CMK (cell line): ENCODE measurements around the gene FAR2.
A peak's percentile ranks its signal among the peaks of the same experiment; 100 is the strongest.
"Not testable (repeated sequence)": the region's sequence is repeated elsewhere in the genome, so short reads cannot be mapped to it uniquely, and the experiment has no call there.

Experiments used
- DNase-seq: peaks from one replicate; pipeline ENCODE4 v3.0.0-alpha.2; 2010; ENCODE audit warnings: low read depth

Gene FAR2

DNA sequence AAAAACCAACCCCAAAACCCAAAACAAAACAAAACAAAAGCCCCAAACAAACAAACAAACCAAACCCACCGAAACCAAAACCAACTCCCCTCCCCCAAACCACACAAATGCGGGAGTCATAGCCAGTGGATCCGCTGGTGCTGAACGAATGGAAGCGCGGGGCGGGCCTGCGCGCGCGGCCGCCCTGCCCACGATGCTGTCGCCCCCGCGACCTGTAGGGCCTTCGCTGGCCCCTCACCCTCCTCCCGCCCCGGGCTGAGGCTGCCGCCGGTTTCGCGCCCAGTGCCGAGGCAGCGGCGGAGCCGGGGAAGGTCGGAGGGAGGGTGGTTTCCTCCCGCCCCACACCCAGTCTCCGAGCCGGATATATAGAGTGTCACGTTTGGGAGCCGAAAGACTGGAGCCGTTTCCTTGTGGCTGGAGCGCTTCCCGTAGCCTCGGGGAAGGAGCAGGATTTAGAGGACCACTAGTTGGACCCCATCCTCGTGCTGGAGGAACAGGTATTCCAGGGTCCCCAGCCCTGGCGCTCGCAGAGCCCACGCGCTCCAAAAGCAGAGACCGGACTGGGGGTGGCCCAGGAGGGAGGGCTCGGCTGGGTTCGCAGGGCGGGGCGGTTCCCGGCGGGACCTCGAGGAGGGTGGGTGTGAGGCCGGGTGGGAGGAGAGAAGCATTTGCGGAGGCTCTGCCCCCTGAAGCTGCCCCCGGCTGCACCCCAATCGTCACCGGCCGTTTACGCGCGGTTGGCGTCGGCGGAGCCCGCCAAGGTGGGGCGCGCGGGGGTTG, at the start of gene FAR2:
Gene FAR2, plus strand, starts transcription at position 368 of the 780 bp plus-strand sequence. CDS start 121,172 bp downstream, outside the sequence.
- peak; percentile 74 for DNase-seq

DNA sequence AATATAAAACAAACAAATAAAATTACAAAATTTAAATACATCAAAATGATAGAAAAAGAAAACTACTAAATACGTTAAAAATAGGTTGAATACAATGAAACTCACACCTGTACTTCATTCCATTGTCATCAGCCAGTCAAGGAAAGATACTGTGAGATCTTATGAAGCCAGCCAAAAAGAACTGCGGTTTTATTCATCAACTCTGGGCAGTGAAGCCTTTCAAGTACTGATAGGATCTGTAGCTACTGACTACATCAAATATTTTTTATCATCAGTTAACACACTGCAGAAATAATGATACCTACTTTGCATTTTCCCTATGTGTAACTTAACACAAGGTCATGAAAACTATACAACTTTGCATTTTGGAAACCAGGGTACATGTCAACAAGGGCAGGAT, 46.3 kb upstream of the FAR2 start:
- DNase-seq = no peak

DNA sequence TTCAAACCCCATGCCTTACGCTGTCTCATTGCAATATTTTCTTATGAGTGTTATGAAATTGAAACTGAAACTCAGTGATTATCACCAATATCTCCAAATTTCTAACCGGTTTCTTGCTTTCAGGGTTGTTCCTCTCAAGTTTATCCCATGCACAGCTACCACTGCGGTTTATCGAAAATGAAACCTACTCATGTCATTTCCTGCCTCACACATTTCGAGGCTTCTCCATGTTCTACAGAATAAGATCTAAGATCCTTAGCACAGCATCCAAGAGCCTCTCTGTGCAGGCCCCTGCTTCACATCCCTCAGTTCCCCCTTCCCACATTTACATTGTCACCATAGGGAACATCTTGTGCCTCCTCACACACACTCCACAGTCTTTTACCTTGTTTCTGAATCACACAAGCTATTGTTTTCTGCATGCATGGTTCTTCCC, 45.5 kb upstream of the FAR2 start:
- no peak for DNase-seq

DNA sequence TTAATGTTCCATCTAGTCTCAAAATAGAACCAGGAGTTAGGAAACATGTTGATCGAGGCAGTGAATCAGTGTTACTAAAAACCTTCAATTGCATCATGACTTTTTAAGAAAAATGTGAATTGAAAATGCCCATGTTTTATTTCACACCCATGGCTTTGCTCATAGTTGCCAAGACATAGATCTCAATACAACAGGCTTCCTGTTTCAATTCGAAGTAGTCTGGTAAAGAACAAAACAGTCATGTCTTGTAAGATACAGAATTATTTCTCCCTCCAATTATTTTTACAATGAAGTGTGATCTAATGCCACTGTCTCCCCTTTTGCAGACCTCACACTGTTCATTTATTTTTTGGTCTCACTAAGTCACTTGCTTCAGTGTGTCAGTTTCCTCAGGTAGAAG, 44.6 kb upstream of the FAR2 start:
- peak; percentile 15 for DNase-seq

DNA sequence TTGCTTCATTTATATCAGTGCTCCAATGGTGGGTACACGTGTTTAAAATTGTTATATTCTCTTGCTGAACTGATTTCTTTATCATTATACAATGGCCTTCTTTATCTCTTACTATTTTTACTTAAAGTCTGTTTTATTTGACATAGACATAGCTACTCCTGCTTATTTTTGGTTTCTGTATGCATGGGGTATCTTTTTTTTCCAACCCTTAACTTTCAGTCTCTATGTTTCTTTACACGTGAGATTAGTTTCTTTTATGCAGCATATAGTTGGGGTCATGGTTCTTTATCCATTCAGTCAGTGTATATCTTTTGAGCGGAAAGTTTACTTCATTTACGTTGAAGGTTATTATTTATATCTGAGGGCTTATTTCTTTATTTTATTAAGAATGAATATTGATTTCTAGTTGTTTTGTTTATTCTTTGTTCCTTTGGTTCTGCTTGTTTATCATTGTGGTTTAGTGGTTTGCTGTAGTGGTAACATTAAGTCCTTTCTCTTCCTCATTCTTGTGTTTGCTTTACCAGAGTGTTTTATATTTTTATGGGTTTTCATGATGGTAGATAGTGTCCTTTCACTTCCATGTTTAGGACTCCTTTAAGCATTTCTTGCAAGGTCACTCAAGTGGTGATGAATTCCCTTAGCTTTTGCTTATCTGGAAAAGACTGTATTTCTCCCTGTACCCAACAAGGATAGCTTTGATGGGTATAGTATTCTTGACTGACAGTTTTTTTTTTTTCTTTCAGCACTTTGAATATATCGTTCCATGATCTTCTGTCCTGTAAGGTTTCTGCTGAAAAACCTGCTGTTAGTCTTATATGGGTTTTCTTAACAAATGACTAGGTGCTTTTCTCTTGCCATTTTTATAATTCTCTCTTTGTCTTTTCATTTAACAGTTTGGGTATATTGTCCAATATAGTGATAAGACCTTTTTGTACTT, 38.3 kb upstream of the FAR2 start:
- no peak for DNase-seq

DNA sequence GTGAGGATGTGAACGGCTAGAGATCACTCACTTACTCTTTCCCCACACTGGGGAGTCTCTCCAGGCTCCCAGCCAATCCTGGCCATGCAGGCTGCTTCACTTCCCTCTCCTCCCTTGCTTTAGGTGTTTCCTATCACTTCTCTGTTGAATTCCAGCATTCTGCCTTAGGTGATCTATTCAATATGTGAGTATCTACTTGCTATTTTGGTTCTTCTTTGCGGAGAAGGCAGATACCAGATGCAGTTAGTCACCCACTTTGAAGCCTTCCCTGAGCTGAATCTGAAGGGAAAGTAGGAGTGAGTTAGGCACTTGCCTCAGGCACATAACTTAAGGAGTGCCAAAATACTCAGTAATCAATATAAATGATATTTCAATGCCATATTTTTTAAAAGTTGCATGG, 36.0 kb upstream of the FAR2 start:
- no peak for DNase-seq

DNA sequence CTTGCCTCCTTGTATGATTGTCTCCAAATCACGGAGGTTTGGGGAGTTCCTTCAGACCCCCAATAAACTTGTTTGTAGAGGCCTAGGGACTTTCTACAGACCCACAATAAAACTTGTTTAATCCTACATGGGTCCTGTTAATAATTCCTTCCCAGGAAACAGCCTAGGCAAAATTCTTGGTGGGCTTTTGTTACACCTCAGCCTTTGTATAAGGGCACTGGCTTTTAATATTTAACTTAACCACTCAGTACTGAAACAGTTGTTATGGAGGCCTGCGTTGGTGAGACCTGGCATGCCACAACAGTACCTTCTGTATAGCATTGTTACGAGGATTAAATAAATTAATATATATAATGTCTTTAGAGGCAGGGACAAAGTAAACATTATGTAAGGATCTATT, 32.7 kb upstream of the FAR2 start:
- no peak for DNase-seq

DNA sequence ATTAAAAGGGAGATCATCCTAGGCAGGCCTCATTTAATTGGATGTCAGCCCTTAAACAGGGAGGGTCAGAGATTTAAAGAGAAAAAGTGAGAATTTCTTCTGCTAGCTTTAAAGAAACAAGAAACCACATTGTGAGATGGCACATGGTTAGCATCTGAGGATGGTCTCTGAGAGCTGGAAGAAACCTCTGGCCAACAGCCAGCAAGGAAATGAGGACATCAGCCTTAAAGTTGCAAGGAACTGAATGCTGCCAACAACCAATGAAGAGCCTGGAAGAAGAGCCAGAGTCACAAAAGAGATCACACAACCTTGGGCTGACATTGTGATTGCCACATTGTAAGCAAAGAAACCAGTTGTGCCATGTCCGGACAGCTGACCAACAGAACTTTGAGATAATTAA, 17.5 kb upstream of the FAR2 start:
- no peak for DNase-seq

DNA sequence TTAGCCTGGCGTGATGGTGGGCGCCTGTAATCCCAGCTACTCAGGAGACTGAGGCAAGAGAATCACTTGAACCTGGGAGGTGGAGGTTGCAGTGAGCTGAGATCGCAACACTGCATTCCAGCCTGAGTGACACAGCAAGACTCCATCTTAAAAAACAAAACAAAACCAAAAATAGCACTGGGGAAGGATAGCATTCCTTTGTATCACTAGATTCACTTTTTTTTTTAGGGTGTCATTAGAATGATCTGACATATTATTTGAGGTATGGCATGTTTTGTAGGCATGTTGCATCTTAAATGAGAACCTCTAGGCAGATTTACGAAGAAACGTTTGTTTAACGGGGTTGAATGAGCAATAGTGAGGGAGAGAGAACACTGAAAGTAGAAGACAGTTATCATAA, 16.8 kb upstream of the FAR2 start:
- no peak for DNase-seq

DNA sequence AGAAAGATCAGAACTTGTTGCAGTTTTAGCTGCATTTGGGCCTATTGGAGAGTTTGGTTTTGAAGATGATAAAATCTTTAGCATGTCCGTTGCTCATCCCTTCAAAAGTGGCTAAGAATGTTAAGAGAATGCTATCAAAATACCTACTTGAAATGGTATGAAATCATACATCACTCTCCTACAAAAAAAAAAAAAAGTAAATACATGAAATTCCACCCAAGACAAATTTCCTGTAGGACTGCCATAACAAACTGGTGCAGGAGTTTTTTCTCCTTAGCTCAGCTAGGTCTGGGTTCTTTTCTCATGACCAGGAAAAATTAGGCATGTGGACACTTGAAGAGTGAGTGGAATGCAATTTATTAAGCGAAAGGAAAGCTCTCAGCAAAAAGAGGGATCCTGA, 15.9 kb upstream of the FAR2 start:
- DNase-seq = no peak

DNA sequence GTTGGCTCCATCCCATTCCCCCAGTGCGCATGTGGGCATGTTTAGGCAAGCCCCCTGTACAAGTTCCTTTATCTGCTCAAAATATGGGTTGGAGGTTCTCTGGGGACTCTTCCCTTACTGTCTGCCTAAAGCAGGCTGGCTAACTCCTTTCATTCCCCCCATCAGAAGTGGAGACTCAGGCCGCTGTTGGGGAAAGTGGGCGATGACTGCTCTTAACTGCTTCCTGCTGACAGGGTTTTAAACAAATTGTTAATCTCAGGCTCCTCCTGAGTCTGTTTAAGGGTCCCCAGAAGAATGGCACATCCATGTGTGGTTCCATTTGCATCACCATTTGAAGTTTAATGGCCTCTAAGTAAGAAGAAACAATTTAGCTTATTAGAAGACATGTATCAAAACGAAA, 15.4 kb upstream of the FAR2 start:
- no peak for DNase-seq

DNA sequence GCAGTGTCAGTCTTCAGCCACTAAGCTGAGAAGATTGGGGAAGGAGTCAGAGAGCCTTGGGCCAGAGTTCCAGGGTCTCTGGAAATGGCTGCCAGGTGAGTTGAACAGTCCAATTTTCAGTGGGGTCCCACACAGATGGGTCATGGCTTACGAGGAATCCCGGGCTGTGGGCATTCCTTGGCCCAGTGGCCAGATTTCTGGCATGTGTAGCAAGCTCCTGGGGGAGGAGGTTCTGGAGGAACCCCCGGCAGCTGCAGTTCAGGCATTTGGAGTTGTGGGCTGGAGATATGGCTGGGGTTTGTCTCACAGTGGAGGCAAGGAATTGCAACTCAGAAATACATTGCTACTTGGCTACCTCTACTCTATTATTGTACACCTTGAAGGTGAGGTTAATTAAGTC, 10.8 kb upstream of the FAR2 start:
- not testable (repeated sequence) for DNase-seq

DNA sequence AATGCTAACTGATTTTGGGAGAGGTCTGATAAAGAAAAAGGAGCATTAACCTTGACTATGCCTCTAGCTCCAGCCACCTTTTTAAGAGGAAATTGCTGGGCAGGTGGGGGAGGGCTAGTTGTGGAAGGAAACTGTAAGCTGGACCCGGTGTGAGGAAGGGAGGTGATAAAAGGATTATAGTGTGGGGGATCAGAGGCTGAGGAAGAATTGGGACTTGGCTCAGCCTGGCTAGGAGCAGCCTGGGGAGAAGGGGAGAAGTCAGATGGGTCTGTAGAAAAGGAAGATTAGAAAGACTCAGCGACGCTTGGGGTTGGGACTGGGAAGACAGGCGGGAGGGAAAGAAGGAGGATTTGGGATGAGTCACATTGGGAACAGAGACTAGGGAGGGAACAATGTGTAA, 10.2 kb upstream of the FAR2 start:
- DNase-seq = not testable (repeated sequence)

DNA sequence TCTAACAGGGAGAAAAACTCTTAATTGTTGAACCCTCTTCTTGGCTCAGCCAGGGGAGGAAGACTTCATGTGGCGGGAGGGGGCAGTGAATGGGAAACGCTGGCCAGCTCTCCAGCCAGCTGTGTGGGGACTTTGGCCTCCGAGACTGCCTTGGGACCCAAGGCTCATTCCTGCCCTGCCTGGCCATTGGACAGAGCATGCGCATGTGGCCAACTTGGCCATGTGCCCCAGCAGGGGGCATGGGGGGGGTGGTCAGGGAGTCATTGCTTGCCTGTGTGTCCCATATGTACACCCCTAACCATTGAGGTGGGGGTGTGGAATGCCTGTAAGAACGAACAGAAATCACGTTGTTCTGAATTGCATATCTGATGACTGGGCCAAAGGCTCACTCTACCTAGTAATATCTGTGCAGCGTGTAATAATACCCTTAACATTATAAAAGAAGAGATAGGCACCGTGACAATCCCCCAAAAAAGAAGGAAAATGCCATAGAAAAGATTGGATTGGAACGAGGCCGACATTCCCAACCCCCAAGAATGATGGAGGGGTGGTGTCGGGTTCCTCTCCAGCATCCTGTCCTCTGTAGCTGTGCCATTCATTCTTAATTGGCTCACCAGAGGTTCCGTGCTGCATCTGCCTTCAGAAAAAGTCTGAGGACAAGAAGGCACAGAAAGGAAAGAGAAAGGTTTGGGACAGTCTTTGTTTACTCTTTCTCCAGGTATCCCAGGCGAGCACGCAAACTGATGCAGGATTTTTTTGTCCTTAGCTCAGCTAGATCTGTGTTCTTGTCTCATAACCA, 3.5 kb upstream of the FAR2 start:
- no peak for DNase-seq

DNA sequence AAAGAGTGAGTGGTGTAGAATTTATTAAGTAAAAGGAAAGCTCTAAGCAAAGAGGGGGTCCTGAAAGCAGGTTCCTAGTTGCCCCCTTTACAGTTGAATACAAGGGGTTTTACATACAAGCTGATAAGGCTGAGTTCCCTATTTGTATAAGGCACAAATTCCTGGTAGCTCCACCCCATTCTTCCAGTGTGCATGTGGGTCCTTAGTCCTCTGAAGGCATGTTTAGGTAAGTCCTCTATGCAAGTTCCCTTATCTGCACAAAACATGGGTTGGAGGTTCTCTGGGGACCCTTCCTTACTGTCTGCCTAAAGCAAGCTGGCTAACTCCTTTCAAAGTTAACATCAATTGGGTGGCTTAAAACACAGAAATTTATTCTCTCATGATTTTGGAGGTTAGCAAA, 2.9 kb upstream of the FAR2 start:
- no peak for DNase-seq

DNA sequence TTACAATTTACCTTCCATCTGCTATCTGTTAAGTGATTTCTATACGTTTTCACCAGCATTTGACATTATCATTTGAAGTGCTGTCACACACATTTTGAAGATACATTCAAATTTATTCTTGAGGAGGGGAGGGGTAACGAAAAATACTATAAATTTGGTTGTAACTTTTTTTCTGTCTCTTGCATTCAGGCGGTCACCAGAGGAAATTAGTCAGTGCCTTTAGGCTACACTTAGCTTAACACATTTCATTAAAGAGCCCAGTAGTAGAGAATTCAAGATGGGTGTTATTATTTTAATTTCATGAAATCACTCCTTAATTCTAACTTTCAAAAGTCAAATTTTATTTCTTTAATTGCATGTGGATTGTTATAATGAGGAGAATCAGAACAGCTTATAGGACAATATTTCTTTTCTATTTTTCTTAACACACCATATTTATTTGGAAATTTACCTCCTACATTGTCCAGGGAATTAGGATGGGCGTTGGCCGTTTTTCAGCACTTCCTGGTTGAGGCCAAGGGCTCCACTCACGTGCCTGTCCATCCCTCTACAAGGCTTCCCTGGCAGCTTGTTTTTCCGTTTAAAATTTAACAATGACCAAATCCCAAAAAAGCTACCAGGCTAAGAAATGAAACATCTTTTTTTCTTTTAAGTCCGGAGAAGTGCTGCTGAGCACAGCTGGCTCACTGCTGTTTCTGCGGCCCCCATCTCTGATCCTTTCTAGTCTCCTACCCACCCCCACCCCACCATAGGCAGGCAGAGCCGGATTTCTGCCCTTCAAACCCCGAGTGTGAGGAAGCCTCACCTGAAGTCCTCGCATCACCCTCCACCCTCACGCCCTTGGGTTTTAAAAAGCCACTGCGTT, 1.1 kb upstream of the FAR2 start:
- DNase-seq = no peak

DNA sequence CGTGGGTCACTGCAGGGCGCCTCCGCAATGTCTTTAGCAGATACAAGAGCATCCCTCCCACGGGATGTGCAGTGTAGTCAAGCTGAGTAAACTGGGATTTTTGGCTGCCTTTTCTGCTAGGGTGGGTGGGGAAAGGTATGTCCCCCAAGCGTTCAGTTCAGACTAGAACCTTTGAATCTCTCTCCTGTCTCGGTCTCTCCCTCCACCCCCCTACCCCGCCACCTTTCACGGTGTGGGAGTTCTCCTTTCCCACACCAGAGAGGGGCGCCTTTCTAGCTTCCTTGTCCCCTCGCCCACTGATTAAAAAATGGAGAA, 525 bp upstream of the FAR2 start:
- no peak for DNase-seq

DNA sequence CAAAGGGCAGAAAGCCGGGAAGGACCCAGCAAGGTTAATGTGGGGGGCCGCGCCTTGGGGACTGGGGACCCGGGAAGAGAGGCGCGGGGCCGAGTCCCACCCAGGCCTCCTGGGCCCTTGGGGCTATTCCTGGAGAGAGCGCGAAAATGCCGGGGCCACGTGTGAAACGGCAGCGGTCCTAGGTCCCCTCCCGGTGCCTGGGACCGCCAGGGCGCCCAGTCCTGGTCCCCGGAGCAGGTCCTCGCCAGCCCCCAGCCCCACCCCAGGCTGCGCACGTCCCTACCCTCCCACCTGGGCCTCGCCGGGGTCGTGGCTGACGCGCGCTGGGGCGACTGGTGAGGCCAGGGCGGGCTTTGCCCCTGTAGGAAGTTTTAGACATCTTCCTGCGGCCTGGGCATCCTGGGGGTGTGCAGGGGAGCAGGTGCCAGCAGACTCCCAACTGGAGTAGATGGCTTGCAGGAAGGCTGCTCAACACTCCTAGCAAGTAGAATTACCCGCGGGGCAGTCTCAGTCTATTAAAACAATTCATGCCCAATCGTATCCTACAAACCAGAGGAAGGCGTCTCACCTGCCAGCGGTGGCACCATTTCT, 708 bp downstream of the FAR2 start:
- no peak for DNase-seq

DNA sequence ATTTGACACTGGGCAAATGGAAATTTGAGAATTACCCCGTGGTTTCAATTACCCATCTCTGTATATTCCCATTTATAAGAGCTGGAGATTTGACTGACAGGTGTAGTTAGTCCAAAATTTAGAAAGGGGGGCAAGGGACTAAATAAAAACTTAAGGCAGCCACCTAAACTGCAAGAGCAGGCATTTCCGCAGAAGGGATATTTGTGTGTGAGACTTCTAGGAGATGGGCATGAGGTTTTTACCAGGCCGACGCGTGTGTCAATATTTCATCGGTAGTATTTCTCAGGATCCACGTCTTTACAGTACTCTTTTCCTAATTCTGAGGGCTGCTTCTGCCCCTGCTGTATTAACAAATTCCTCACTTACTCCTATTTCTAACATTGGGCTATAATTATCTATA, 1.4 kb downstream of the FAR2 start:
- DNase-seq = no peak

DNA sequence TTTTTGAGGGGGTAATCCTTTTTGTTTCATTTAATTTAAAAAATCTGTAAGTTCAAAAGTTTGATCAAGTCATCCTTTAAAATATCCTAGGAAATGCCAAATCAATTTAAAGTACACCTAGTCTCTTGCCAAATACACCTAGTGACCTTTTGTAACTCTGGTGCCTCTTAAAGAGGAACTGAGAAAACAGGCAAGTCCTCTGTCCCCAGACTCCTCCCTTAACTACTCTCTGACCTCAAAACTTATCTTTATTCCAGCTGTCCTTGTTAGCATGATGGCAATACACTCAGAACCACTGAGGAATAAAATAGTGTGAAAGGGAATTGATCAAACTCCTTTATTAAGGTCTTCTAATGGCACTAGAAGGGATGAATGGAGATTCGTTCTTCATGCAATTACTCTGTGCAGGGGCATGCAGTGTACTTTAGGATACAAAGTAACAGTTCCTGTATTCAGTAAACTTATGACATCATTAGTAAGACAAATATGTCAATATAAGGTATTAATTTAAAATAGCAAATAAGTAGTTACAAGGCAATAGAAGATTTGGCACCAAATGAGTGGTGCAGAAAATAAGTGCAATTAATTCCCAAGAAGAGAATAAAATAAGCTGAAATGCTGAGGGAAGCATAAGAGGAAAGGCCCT, 3.3 kb downstream of the FAR2 start:
- DNase-seq = no peak
